Lower lobe of right lung (tissue), 2 donors: ENCODE results near the gene BABAM2. TPM values are rescaled to one million over a fixed set of nuclear protein-coding genes. Genes with fewer than 3 reads are reported as not detected.

Experiments used
- ATAC-seq, 2 donors: fragments of 200-7000 bp; cut with Tn5 transposase; one replicate each; pipeline ENCODE4 v1.9.1; 2020 to 2022; ENCODE audit warnings: mild to moderate bottlenecking in 2 of 2, moderate library complexity in 2 of 2
- DNase-seq: peaks from one replicate; pipeline ENCODE4 v3.0.0-alpha.2; 2020
- H3K27ac ChIP-seq: fragments of 200-600 bp; one replicate; pipeline ENCODE4 v1.8.0; 2022
- H3K27me3 ChIP-seq: fragments of 200-600 bp; one replicate; pipeline ENCODE4 v1.8.0; 2022; ENCODE audit warnings: low read depth
- H3K36me3 ChIP-seq: fragments of 200-600 bp; one replicate; pipeline ENCODE4 v1.8.0; 2022; ENCODE audit warnings: mild to moderate bottlenecking
- H3K4me1 ChIP-seq: fragments of 200-600 bp; one replicate; pipeline ENCODE4 v1.8.0; 2022
- H3K4me3 ChIP-seq: fragments of 200-600 bp; one replicate; pipeline ENCODE4 v1.8.0; 2022; ENCODE audit warnings: mild to moderate bottlenecking
- H3K9me3 ChIP-seq: fragments of 200-600 bp; one replicate; pipeline ENCODE4 v1.8.0; 2022
- intact Hi-C: fragments of 100-400 bp; cut with DNase I; formaldehyde crosslinking; loops from one replicate; pipeline ENCODE4 v1.11.0; 2022
- total RNA-seq: library from RNA; stranded (reverse); fragmentation: NEBNext Ultra II Directional; extraction: Animal tissue kit (Norgen Biotek cat#: 25700); gene quantifications from one replicate; pipeline ENCODE4 v1.2.1, GENCODE V29; 2021
- TF ChIP-seq, protein P1 (sequence below): fragments of 200-600 bp; IDR thresholded peaks from one replicate; pipeline ENCODE4 v1.8.0; 2022; ENCODE audit warnings: antibody characterized with exemption, mild to moderate bottlenecking
- donor health status: DM: no; HTN: yes; CAD: no; lungs with severe emphysema.

The BABAM2 gene
- total RNA-seq, 1 donor from 2014 or later, result 39.5 TPM

DNA sequence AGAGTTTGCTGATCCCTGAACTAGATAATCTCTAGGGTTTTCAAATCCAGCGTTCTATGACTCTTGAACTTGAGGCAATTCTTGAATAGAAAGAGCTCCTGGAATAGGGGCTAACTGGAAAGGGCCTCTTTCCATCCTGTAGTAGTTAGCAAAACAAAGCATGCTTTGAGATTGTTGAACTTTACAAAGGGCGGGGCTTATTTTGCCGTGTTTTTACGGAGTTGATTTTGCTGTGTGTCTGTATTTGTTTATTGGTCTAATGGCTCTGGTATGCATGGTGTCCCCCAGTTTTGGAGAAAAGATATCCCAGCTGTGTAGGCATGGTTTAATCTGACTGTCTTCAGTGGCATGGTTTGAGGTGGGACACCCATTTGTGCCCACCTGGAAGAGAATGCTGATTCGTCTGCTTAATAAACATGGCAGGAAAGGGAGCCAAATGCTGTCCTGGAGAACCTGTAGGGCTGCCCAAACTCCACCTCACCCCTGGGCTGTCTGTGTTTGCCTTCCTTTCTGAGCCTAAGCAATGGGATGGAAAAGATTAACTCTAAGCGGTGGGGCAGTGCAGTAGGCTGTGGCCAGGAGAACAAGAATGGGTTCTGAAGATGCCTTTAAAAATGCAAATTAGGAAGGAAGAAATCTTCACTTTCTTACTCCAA is 428.1 kb downstream of the BABAM2 start:
- no peak overlapping the region for H3K27ac ChIP-seq
- TF ChIP-seq, protein P1, sequence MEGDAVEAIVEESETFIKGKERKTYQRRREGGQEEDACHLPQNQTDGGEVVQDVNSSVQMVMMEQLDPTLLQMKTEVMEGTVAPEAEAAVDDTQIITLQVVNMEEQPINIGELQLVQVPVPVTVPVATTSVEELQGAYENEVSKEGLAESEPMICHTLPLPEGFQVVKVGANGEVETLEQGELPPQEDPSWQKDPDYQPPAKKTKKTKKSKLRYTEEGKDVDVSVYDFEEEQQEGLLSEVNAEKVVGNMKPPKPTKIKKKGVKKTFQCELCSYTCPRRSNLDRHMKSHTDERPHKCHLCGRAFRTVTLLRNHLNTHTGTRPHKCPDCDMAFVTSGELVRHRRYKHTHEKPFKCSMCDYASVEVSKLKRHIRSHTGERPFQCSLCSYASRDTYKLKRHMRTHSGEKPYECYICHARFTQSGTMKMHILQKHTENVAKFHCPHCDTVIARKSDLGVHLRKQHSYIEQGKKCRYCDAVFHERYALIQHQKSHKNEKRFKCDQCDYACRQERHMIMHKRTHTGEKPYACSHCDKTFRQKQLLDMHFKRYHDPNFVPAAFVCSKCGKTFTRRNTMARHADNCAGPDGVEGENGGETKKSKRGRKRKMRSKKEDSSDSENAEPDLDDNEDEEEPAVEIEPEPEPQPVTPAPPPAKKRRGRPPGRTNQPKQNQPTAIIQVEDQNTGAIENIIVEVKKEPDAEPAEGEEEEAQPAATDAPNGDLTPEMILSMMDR, result no peak
- no peaks in the 10 kb centered on the region for H3K27me3 ChIP-seq
- no peak for ATAC-seq
- no peak overlapping the region for H3K4me3 ChIP-seq
- DNase-seq, result no peak
- H3K9me3 ChIP-seq, result no peaks in the 10 kb centered on the region
- H3K36me3 ChIP-seq, result no peaks in the 10 kb centered on the region
- H3K4me1 ChIP-seq, result no peaks in the 10 kb centered on the region
- intact Hi-C loops, result no loop called here

DNA sequence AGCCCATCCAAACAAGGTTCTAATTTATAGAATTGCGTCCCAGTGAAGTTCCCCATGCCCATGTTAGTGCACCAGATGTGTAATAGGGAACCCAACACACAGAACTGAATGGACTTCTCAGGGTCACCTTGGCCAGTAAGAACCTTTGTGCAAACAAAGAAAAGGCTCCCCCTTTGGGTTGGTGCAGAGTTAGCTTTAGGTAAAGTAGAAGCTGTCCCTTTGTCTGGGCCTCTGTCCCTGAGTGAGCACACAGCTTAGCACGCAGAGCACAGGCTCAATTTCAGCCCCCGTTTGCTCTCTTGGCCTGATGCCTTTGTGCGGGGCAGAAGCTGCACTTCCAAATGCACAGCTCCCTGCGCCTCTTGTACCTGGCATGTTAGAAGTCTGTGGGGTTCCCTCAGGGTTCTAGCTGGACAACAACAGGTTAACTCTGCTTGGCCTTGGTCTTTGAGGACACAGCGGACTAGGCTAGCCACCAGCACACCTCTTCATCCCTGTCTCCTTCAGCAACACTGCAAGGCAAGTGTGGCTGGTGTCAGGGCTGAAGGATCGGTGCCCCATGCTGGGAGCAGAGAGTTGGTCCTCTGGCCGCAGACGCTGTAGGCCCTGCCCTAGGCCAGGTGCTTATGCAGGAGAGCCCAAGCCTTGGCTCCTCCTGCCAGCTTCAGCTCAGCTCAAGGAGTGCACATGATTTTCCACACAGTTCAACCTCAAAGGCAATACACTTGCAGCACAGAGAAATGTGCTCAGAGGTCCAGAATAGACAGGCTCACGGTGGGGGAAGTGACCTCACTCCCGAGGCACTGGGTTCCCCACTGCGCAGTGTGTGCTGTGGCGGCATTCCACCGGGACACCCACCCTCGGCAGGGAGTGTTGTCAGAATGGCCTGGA is 428.8 kb downstream of the BABAM2 start:
- H3K4me1 ChIP-seq, result no peaks in the 10 kb centered on the region
- TF ChIP-seq, protein P1, result no peak
- H3K9me3 ChIP-seq, result no peaks in the 10 kb centered on the region
- intact Hi-C loops, result no loop called here
- DNase-seq, result no peak
- no peak for ATAC-seq
- no peak overlapping the region for H3K27ac ChIP-seq
- H3K27me3 ChIP-seq, result no peaks in the 10 kb centered on the region
- H3K4me3 ChIP-seq, result no peak overlapping the region
- no peaks in the 10 kb centered on the region for H3K36me3 ChIP-seq

DNA sequence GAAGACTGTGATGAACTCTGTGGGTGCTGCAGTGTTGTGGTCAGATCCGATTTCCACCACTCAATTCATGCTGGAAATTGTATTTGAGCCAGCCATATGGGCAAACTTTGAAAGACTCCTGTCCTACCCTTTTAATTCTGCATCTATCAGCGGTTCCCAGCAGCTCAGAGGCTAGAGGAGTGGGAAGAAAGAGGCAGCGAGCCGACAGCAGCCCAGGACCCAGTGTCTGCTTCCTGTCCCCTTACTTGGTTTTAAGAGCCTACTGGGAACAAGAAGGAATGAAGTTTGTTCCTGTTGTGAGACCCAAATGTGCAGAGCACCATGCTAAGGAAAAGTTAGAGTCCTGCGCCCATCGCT is 429.5 kb downstream of the BABAM2 start:
- Histone ChIP-seq H3K4me3 (no peak overlapping the region), H3K9me3 (no peaks in the 10 kb centered on the region), H3K27ac (no peak overlapping the region), H3K36me3 (no peaks in the 10 kb centered on the region), H3K4me1 (no peaks in the 10 kb centered on the region), H3K27me3 (no peaks in the 10 kb centered on the region)
- DNase-seq, result no peak
- intact Hi-C loops, result no loop called here
- ATAC-seq, result no peak
- TF ChIP-seq, protein P1, result no peak

DNA sequence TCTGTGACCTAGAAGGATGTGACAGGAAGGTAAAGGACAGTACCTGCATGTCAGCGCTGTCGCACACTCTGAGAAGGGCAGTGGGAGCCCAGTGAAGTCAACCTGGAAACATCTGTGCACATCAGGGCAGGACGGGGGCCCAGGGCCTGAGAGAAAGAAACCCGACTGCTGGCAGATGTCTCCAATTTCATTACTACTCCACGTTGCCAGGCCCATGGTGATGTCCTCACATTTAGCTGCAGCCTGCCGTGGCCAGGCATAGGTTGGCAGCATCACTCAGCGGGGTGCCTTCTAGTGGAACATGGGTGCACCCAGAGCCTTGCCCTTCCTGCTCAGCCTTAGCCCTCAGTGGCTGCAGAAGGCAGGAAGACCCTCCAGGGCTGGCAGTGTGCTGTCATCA is 429.8 kb downstream of the BABAM2 start:
- ATAC-seq, result no peak
- Histone ChIP-seq H3K4me3 (no peak overlapping the region), H3K27ac (no peak overlapping the region), H3K4me1 (no peaks in the 10 kb centered on the region), H3K27me3 (no peaks in the 10 kb centered on the region), H3K36me3 (no peaks in the 10 kb centered on the region), H3K9me3 (no peaks in the 10 kb centered on the region)
- TF ChIP-seq, protein P1, result no peak
- no peak for DNase-seq
- intact Hi-C loops, result no loop called here

DNA sequence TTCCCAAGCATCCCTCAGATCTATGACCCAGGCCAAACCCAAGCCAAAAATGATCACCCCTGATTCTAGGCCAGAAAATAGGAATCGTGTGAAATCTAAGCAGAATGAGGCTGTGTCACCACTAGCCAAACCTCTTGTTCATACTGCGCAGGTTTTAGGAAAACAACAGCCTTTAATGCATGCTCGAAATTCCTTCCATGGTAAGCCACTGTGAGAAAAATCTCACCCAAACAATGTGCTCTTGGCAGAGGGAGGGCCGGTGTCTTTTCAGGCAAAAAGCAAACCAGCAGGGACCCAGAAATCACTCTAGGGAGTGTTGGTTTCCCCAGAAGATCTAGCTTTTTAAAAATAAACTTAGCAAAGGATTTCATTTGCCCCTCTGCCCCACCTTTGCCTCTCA is 430.9 kb downstream of the BABAM2 start:
- Histone ChIP-seq H3K27ac (no peak overlapping the region), H3K9me3 (no peaks in the 10 kb centered on the region), H3K36me3 (no peaks in the 10 kb centered on the region), H3K4me3 (no peak overlapping the region), H3K4me1 (peaks cover 6% of the 10 kb centered on the region), H3K27me3 (no peaks in the 10 kb centered on the region)
- ATAC-seq (no peak), DNase-seq (no peak)
- intact Hi-C loops, result no loop called here
- TF ChIP-seq, protein P1, result no peak
